Common myeloid progenitor, CD34-positive (primary cell): ENCODE measurements around the gene DDX27.

Source experiments
- CTCF ChIA-PET: fragments of 350-600 bp; sonication (Branson Sonifier 250); formaldehyde crosslinking; loops from one replicate; lab custom pipeline; 2021; ENCODE audit warnings: antibody characterized with exemption; lab: Charles Lee
- POLR2A ChIA-PET: fragments of 350-600 bp; sonication (Branson Sonifier 250); formaldehyde crosslinking; loops from one replicate; lab custom pipeline; 2021; ENCODE audit warnings: antibody characterized with exemption; lab: Charles Lee
- DNase-seq, 3 donors: peaks; one replicate each; pipeline versions ENCODE4 v3.0.0 to v3.0.0-alpha.2; 2013
- H3K27ac ChIP-seq, 2 experiments: 1 replicate in 1 of 2; 2 replicates in 1 of 2; pipeline ENCODE4 v1.7.0; 2013; ENCODE audit warnings: inconsistent platforms in 2 of 2, low read length in 2 of 2, mild to moderate bottlenecking in 2 of 2, low read depth in 1 of 2, moderate library complexity in 1 of 2; ENCODE audit not compliant: severe bottlenecking in 2 of 2, insufficient read depth in 1 of 2, poor library complexity in 1 of 2
- H3K27me3 ChIP-seq, 5 experiments: replicated peaks in 2 of 5; 1 replicate in 3 of 5; 2 replicates in 2 of 5; pipeline versions ENCODE4 v1.6.1 to v1.7.0; 2013; ENCODE audit warnings: low read length in 4 of 5, mild to moderate bottlenecking in 2 of 5, moderate library complexity in 2 of 5, inconsistent platforms in 1 of 5; ENCODE audit not compliant: insufficient read depth in 5 of 5, control insufficient read depth in 4 of 5
- H3K36me3 ChIP-seq, 4 experiments: 1 replicate in 2 of 4; 2 replicates in 2 of 4; pipeline versions ENCODE4 v1.6.1 to v1.7.0; 2013; ENCODE audit warnings: low read length in 3 of 4, control low read depth in 1 of 4, mild to moderate bottlenecking in 1 of 4; ENCODE audit not compliant: control insufficient read depth in 4 of 4, insufficient read depth in 4 of 4
- H3K4me1 ChIP-seq, 4 experiments: 1 replicate in 3 of 4; 2 replicates in 1 of 4; pipeline versions ENCODE4 v1.6.1 to v1.7.1; 2013; ENCODE audit warnings: low read length in 3 of 4, mild to moderate bottlenecking in 3 of 4, control low read depth in 1 of 4, inconsistent platforms in 1 of 4, moderate library complexity in 1 of 4; ENCODE audit not compliant: control insufficient read depth in 4 of 4, insufficient read depth in 4 of 4; ENCODE audit errors: control extremely low read depth in 1 of 4
- H3K4me3 ChIP-seq, 7 experiments: 1 replicate in 4 of 7; 2 replicates in 3 of 7; pipeline versions ENCODE4 v1.5.1 to v1.7.0; 2013; ENCODE audit warnings: mild to moderate bottlenecking in 7 of 7, low read length in 6 of 7, moderate library complexity in 6 of 7, inconsistent platforms in 2 of 7, low read depth in 2 of 7, control low read depth in 1 of 7; ENCODE audit not compliant: insufficient read depth in 4 of 7, control insufficient read depth in 1 of 7; ENCODE audit errors: extremely low read depth in 1 of 7
- H3K9me3 ChIP-seq, 5 experiments: 1 replicate in 4 of 5; 2 replicates in 1 of 5; pipeline versions ENCODE4 v1.6.1 to v1.7.1; 2013; ENCODE audit warnings: low read length in 4 of 5, mild to moderate bottlenecking in 2 of 5, inconsistent platforms in 1 of 5, low read depth in 1 of 5, moderate library complexity in 1 of 5; ENCODE audit not compliant: control insufficient read depth in 4 of 5, insufficient read depth in 2 of 5; ENCODE audit errors: control extremely low read depth in 1 of 5
- WGBS: methylation state at CpG from one replicate; pipeline ENCODE4 v1.1.5; 2013; ENCODE audit not compliant: insufficient coverage; 5-methylcytosine and 5-hydroxymethylcytosine counted together

DDX27 gene

DNA sequence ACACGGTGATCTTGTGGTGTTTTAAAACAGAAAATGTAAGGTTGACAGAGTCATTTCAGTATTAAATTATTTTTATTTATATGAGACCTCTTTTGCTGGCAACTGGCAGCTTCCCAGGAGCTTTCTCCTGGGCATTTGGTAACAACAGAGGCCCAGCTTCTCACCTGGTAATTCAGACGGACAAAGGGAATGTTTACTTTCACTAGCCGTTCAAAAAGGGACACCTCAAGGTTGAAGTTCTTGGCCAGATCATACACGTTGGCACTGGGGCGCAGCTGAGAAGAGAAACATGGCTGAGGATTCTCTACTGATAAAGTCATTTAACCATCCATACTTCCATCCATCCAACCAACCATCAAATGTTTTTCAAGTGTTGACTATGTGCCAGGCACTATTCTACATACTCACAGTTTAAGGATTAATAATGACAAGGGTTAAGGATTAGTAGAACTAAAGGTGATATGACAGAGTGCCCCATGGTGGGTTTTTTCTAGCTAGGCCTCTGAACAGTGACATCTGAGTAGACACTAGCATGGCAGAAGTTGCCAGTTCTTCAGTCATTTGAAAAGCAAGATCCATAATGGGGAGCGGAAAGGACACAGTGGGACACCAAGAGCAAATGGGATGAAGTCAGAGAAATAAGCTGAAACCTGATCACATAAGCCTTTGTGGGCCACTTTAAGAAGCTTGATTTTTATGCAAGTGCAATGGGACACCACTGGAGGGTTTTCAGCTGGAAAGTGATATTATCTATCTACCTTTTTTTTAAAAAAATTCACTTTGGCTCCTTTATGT, 33.5 kb downstream of the DDX27 start:
- no peaks in the 10 kb centered on the region for H3K9me3 ChIP-seq
- peaks cover 0 to 11% (median 9%) of the 10 kb centered on the region in 4 experiments for H3K4me1 ChIP-seq
- no peaks in the 10 kb centered on the region for H3K27me3 ChIP-seq
- ChIA-PET POLR2A (no interaction called here), CTCF (interaction anchor here (0.7 to 2.6 kb wide), 6 partner anchors 10 to 68 kb away, joined by 3 to 25 read pairs (median 3); no protein-coding TSS in a partner anchor)
- no peak overlapping the region for H3K4me3 ChIP-seq
- peaks cover 17 to 89% (median 73%) of the 10 kb centered on the region in 4 experiments for H3K36me3 ChIP-seq
- WGBS: 97% methylated on average over 3 of the region's 6 CpGs
- H3K27ac ChIP-seq: no peak overlapping the region
- no peak for DNase-seq

DNA sequence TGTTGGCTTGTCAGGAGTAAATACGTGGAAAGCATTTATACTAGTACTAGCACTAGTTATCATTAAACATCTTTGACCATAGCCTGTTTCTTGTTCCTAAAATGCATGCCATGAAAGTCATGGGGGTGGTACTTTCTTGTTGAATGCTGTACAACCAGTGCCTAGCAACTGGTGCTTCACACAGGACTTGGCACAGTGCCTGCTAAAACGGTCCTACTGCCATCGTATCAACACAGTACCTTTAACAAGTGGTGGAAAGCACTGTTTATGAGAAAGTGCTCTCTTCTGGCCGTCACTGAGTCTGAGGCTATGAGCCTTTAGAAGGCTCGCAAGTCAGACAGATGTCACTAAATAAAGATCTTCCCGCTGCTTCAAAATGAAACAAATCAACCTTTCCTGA, 37.0 kb downstream of the DDX27 start:
- no peak for DNase-seq
- H3K4me3 ChIP-seq: no peak overlapping the region
- H3K27ac ChIP-seq: no peak overlapping the region
- CTCF ChIA-PET: interaction anchor here (0.9 to 1.1 kb wide), 2 partner anchors 11 to 49 kb away, joined by 3 to 4 read pairs; no protein-coding TSS in a partner anchor
- 93% methylated on average over 5 of the region's 6 CpGs for WGBS
- no peaks in the 10 kb centered on the region for H3K27me3 ChIP-seq
- POLR2A ChIA-PET: no interaction called here
- H3K36me3 ChIP-seq: peaks cover 27 to 86% (median 60%) of the 10 kb centered on the region in 4 experiments
- H3K9me3 ChIP-seq: peaks cover 0 to 1% (median 0%) of the 10 kb centered on the region in 5 experiments
- no peaks in the 10 kb centered on the region for H3K4me1 ChIP-seq

GRCh38 chr20:49259284-49259683, 40.1 kb downstream of the DDX27 start:
- Histone ChIP-seq H3K36me3 (peaks cover 30 to 84% (median 53%) of the 10 kb centered on the region in 4 experiments), H3K4me1 (no peaks in the 10 kb centered on the region), H3K27ac (no peak overlapping the region), H3K9me3 (peaks cover 0 to 1% (median 0%) of the 10 kb centered on the region in 5 experiments), H3K27me3 (no peaks in the 10 kb centered on the region), H3K4me3 (no peak overlapping the region)
- ChIA-PET POLR2A (interaction anchor here (0.6 kb wide), 1 partner anchor 275 kb away, joined by 4 read pairs; no protein-coding TSS in a partner anchor), CTCF (interaction anchor here (0.6 to 1.4 kb wide), 3 partner anchors 13 to 41 kb away, joined by 3 to 4 read pairs (median 3); no protein-coding TSS in a partner anchor)
- no peak for DNase-seq
- WGBS: 90% methylated on average over 2 of the region's 4 CpGs

GRCh38 chr20:49259799-49260198, 40.6 kb downstream of the DDX27 start:
- peaks cover 0 to 1% (median 0%) of the 10 kb centered on the region in 5 experiments for H3K9me3 ChIP-seq
- H3K27ac ChIP-seq: no peak overlapping the region
- H3K27me3 ChIP-seq: no peaks in the 10 kb centered on the region
- CTCF ChIA-PET: interaction anchor here (0.8 to 1.1 kb wide), 2 partner anchors 16 to 23 kb away, joined by 3 read pairs; no protein-coding TSS in a partner anchor
- no peaks in the 10 kb centered on the region for H3K4me1 ChIP-seq
- no CpG with 5 or more reads among the region's 2 CpGs for WGBS
- peaks cover 30 to 85% (median 55%) of the 10 kb centered on the region in 4 experiments for H3K36me3 ChIP-seq
- DNase-seq: no peak
- no peak overlapping the region for H3K4me3 ChIP-seq
- POLR2A ChIA-PET: no interaction called here

GRCh38 chr20:49260218-49260617, 41.0 kb downstream of the DDX27 start:
- Histone ChIP-seq H3K9me3 (peaks cover 0 to 1% (median 0%) of the 10 kb centered on the region in 5 experiments), H3K27me3 (no peaks in the 10 kb centered on the region), H3K4me1 (no peaks in the 10 kb centered on the region), H3K36me3 (peaks cover 29 to 87% (median 57%) of the 10 kb centered on the region in 4 experiments), H3K27ac (no peak overlapping the region), H3K4me3 (no peak overlapping the region)
- 100% methylated on average over 3 of the region's 4 CpGs for WGBS
- ChIA-PET CTCF (interaction anchor here (0.6 to 1.1 kb wide), 3 partner anchors 10 to 23 kb away, joined by 3 read pairs; no protein-coding TSS in a partner anchor), POLR2A (interaction anchor here (0.6 kb wide), 1 partner anchor 9 kb away, joined by 4 read pairs; no protein-coding TSS in a partner anchor)
- no peak for DNase-seq

- peaks cover 0 to 1% (median 0%) of the 10 kb centered on the region in 5 experiments for H3K9me3 ChIP-seq
- POLR2A ChIA-PET: no interaction called here
- H3K36me3 ChIP-seq: peaks cover 30 to 83% (median 55%) of the 10 kb centered on the region in 4 experiments
- H3K4me3 ChIP-seq: no peak overlapping the region
- CTCF ChIA-PET: interaction anchor here (0.6 to 1.3 kb wide), 3 partner anchors 10 to 24 kb away, joined by 3 read pairs; no protein-coding TSS in a partner anchor
- no peaks in the 10 kb centered on the region for H3K4me1 ChIP-seq
- H3K27ac ChIP-seq: no peak overlapping the region
- DNase-seq: no peak
- 100% methylated on average over 1 of the region's 3 CpGs for WGBS
- H3K27me3 ChIP-seq: no peaks in the 10 kb centered on the region
Observed at GRCh38 chr20:49261173-49261572, 42.0 kb downstream of the DDX27 start.
